ENCODE data around the gene TBC1D5.

DNA sequence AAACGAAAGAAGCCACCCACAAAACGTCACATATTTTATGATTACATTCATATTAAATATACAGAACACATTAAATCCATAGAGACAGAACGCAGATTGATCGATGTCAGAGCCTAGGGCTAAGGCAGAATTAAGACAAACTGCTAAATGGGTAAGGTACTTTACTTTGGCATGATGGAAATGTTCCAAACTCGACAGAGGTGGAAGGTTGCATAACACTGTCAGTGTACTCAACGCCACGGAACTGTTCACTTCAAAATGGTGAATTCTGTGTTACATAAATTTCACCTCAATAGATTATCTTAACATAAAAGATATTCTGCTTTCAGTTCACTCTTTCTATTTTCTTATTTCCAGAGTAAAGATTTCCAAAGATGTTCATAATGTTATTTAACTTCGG lies 158.4 kb downstream of the TBC1D5 start:
- no peak for TF ChIP-seq POLR2A (IDR thresholded peaks at IDR 0.05; ENCODE audit: low read length)
- TF ChIP-seq GATA1 (IDR thresholded peaks at IDR 0.05; ENCODE audit: low read depth, low read length): no peak
